ENCODE data around the gene C2CD2.

Gene C2CD2

GRCh38 chr21:41932576-41933312 is 21.1 kb downstream of the C2CD2 start:
- DNase-seq (ENCODE audit: low spot score), result no peak

GRCh38 chr21:41932191-41932575 is 21.6 kb downstream of the C2CD2 start:
- no peak for DNase-seq (ENCODE audit: low spot score)

- DNase-seq (ENCODE audit: low spot score), result no peak
Observed at GRCh38 chr21:41931041-41931451, 22.8 kb downstream of the C2CD2 start.

- DNase-seq (ENCODE audit: low spot score), result no peak
Observed at GRCh38 chr21:41929248-41929647, 24.6 kb downstream of the C2CD2 start.

GRCh38 chr21:41928621-41929220 is 25.1 kb downstream of the C2CD2 start:
- no peak for DNase-seq (ENCODE audit: low spot score)

- DNase-seq (ENCODE audit: low spot score), result no peak
Observed at GRCh38 chr21:41927727-41928409, 25.9 kb downstream of the C2CD2 start.

- DNase-seq (ENCODE audit: low spot score), result no peak
Observed at GRCh38 chr21:41926807-41927171, 27.0 kb downstream of the C2CD2 start.

- no peak for DNase-seq (ENCODE audit: low spot score)
Observed at GRCh38 chr21:41926117-41926806, 27.6 kb downstream of the C2CD2 start.

- DNase-seq (ENCODE audit: low spot score), result no peak
Observed at GRCh38 chr21:41925767-41926116, 28.1 kb downstream of the C2CD2 start.

GRCh38 chr21:41924368-41924754 is 29.5 kb downstream of the C2CD2 start:
- no peak for DNase-seq (ENCODE audit: low spot score)

GRCh38 chr21:41923631-41924367 is 30.0 kb downstream of the C2CD2 start:
- DNase-seq (ENCODE audit: low spot score), result no peak

GRCh38 chr21:41923186-41923585 is 30.6 kb downstream of the C2CD2 start:
- no peak for DNase-seq (ENCODE audit: low spot score)

- no peak for DNase-seq (ENCODE audit: low spot score)
Observed at GRCh38 chr21:41921021-41921420, 32.8 kb downstream of the C2CD2 start.

GRCh38 chr21:41920476-41920875 is 33.3 kb downstream of the C2CD2 start:
- no peak for DNase-seq (ENCODE audit: low spot score)

- DNase-seq (ENCODE audit: low spot score), result no peak
Observed at GRCh38 chr21:41919666-41920398, 34.0 kb downstream of the C2CD2 start.

- no peak for DNase-seq (ENCODE audit: low spot score)
Observed at GRCh38 chr21:41918561-41919358, 35.1 kb downstream of the C2CD2 start.

- DNase-seq (ENCODE audit: low spot score), result no peak
Observed at GRCh38 chr21:41917531-41917930, 36.3 kb downstream of the C2CD2 start.

- no peak for DNase-seq (ENCODE audit: low spot score)
Observed at GRCh38 chr21:41916888-41917433, 36.9 kb downstream of the C2CD2 start.

GRCh38 chr21:41914965-41915364 is 38.9 kb downstream of the C2CD2 start:
- no peak for DNase-seq (ENCODE audit: low spot score)

GRCh38 chr21:41914358-41914757 is 39.5 kb downstream of the C2CD2 start:
- no peak for DNase-seq (ENCODE audit: low spot score)

All from left forelimb (tissue), 1 donor.